HG03575 (cell line): ENCODE results near the gene EFNA3.

Experiments used
- ATAC-seq: cut with Tn5 transposase; IDR thresholded peaks from one replicate; pipeline ENCODE4 v1.9.1; 2021; ENCODE audit not compliant: unreplicated experiment, insufficient number of reproducible peaks, low FRiP score; ENCODE audit errors: extremely low read depth

The EFNA3 gene

GRCh38 chr1:155080312-155081228 is 1.9 kb downstream of the EFNA3 start:
- no peak for ATAC-seq

GRCh38 chr1:155081472-155082300 is 3.0 kb downstream of the EFNA3 start:
- no peak for ATAC-seq

DNA sequence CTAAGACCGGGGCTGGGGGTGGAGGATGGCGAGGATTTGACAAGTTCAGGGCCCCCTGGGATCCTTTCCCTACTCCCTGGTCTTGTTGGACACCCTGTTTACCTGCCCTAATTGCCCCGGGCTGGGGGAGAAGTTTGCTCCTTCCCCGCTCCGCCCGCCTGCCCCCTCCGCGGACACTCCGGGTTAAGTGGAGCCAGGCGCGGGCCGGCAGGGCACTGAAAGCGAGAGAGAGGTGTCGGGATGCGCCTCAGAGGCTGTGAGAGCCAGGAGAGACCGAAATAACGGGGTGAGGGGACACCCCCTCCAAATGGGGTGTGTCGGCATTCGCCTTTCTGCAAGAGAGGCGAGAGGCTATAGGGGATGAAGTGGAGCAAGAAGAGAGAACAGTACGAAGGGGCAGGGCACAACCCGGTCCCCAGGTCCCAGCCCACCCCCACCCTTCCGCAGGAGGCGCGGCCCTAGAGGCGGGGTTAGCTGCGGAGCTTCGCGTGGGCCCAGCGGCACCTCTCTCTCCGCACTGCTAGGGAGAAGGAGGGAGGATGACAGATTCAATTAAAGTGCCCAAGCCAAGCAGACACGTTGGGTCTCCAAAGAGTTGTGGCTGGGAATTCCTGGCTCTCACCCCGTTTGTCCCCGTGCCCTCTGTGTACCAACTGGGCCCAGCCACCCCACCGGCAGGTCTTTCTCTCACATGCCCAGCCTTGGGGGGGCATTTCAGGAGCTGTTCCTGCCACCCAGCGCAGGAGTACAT is 3.8 kb downstream of the EFNA3 start:
- no peak for ATAC-seq

DNA sequence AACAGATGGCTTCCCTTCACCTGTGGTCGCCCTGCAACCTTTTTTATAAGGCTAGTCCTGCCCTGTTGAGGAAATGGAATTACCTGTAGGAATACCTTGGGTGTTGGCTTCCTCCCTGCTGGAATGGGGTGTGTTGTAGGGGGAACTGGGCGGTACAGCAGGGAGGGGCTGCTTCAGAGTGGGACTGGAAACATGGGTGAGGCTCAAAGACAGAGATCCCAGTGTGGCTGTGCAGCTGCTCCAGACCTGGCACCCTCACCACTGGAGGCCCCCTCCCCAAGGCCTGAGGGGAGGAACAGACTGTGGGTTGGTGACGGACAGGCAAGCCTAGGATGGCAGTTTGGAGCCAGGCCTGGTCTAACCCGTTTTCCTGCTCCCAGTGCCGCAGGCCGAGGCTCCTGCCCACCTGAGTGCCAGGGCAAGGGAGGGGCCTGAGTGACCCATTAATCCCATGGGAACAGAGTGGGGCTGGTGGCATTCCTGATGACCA is 4.5 kb downstream of the EFNA3 start:
- no peak for ATAC-seq

GRCh38 chr1:155083865-155084721 is 5.5 kb downstream of the EFNA3 start:
- ATAC-seq = no peak

DNA sequence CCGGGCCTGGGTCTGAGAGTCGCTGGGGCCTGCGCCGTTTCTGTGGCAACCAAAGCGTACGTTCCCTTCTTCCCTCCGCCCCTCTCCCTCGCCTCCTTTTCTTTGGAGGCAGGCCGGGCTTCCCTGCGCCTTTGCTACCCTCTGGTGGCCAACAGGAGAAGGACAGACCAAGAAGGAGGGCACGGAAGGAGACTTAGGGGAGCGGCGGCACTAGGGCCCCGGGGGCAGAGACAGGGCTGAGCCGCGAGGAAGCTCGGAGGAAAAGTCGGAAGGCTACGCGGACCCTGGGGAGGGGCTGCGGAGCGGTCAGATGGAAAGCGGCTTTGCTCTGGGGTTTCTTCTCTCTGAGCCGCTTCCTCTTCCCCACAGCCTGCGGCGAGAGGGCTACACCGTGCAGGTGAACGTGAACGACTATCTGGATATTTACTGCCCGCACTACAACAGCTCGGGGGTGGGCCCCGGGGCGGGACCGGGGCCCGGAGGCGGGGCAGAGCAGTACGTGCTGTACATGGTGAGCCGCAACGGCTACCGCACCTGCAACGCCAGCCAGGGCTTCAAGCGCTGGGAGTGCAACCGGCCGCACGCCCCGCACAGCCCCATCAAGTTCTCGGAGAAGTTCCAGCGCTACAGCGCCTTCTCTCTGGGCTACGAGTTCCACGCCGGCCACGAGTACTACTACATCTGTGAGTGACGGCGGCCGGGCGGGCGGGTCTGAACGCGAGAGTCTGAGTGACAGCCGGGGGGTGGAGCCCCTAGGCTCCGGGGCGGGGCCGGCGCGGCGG is 6.3 kb downstream of the EFNA3 start:
- ATAC-seq = peak; percentile 39

DNA sequence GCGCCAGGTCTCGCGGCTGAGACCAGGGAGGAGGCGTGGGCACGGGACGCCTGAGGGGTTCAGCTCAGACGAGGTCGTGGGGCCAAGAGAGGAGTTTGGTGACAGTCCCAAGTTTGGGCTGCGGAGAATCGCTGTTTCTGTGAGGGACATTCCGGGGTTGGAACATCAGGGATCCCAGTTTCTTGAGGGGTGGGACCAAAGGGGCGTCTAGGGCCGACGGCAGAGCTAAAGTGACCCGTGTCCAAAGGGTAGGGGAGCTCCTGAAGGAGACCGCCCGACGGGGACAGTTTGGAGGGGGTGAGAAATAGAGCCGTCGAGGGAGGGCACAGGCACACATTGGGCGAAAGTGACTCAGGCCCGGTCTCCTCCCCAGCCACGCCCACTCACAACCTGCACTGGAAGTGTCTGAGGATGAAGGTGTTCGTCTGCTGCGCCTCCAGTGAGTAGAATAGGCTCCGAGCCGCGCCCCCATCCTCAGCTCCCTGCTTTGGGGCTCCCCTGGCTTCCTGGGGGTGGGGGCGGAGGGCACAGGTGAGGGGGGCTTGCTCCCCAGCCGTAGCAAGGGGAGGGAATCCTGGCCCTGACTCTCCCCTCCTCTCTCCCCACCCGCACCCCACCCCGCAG is 7.0 kb downstream of the EFNA3 start:
- no peak for ATAC-seq

- no peak for ATAC-seq
Observed at GRCh38 chr1:155086128-155086741, 7.6 kb downstream of the EFNA3 start.

DNA sequence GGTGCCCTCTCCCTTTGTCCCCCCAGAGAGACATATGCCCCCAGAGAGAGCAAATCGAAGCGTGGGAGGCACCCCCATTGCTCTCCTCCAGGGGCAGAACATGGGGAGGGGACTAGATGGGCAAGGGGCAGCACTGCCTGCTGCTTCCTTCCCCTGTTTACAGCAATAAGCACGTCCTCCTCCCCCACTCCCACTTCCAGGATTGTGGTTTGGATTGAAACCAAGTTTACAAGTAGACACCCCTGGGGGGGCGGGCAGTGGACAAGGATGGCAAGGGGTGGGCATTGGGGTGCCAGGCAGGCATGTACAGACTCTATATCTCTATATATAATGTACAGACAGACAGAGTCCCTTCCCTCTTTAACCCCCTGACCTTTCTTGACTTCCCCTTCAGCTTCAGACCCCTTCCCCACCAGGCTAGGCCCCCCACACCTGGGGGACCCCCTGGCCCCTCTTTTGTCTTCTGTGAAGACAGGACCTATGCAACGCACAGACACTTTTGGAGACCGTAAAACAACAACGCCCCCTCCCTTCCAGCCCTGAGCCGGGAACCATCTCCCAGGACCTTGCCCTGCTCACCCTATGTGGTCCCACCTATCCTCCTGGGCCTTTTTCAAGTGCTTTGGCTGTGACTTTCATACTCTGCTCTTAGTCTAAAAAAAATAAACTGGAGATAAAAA is 8.4 kb downstream of the EFNA3 start:
- no peak for ATAC-seq

DNA sequence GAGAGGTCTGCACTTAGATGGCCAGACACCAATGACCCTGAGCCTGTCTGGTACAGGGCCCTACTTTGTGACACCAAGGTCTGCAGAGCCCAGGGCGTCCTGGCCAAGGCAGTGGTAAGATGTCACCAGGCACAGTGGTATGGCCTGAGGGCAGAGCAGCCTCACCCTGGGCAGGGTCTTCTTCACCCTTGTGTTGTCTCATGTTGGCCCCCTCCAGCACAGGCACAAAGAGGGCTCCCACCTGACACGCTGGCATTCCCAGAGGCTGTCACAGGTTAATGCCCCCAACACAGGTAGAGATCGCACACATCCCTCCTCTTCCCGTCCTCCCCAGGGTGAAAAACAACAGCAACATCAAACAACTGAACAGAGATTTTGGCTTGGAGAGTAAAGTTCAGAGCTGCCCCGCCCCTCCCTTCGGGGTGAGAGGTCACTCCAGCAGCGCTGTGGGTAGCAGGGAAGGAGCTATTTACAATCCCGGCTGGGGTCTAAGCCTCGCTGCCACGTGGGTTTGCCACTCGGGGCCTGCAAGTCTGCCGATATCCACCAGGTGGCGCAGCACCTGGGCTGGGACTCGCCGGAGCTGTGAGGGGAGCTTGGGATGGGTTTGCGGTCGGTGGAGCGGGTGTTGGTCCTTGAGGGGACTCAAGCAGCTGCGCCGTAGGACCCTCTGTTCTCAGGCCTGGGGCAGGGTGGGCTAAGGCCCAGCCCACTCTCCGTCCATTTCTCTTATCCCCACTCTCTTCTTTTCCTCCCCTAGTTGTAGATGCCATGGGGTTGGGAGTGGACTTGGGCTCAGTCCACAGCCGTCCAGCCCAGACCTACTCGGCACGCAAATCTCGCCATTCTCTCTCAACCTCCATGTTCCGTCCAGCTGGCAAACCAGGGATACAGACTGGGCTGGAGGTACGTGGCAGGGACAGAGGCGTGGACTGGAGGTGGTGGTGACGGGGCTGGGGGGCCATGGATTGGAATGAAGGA is 12.7 kb downstream of the EFNA3 start:
- no peak for ATAC-seq

DNA sequence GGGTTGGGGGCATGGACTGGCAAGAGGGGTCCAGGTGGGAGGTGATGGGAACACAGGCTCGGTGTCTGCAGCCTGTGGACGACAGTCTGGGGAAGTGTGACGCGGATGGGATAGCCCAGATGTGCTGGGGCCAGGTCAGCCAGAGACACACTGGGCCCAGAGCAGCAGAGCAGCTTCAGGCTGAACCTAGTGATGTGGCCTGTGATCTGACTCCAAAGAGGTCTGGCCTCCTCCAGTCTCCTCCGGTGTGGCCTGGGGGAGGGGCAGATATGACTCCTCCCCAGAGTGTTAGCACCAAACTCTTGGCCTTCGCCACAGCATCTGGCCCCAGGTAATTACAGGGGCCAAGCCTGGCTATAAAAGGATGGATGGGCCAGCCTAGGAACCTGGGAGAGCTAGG is 13.5 kb downstream of the EFNA3 start:
- no peak for ATAC-seq

- no peak for ATAC-seq
Observed at GRCh38 chr1:155092641-155093040, 14.0 kb downstream of the EFNA3 start.

DNA sequence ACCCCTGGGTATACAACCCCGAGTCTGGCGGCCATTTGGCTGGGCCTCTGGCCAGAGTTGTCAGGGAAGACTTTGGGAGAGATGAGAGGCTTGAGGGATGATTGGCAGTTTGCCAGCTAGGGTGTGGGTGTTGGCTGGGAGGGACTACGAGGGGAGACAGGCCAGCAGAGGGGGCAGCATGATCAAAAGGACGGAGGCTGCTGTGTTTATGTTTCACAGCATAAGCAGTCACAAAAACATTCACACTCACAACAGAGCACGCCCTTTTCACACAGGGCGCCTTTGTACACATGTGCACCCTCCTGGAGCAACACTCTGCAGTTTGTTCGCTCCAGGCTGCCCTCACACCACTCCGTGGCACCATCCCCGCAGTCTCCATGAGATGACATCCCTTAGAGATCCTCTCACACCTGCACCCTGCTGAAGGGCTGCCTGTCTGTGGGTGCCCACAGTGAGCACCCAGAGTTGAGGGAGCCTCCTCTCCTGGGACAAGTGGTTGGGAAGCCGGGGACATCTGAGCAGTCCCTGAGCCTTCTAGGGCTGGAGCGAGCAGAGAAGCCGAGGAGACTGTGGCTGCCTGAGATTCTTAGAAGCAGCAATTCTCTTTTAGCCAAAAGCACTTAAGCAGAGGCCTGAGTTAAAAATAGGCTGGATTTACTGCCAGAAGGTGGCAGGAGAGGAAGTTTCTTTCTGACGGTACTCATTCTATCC is 15.4 kb downstream of the EFNA3 start:
- ATAC-seq = no peak

GRCh38 chr1:155094622-155094948 is 15.9 kb downstream of the EFNA3 start:
- ATAC-seq = no peak

GRCh38 chr1:155099331-155099730 is 20.7 kb downstream of the EFNA3 start:
- no peak for ATAC-seq
